AG04450 (cell line): ENCODE data around the gene CCDC169. TPM values are rescaled to one million over a fixed set of nuclear protein-coding genes. Genes with fewer than 3 reads are reported as not detected.

ENCODE experiments used
- CTCF ChIA-PET: fragments of 300-600, 350-600 bp; formaldehyde crosslinking; extraction: SDS; loops from one replicate; lab custom pipeline; 2022; ENCODE audit warnings: antibody characterized with exemption, inconsistent platforms; lab: Charles Lee
- POLR2A ChIA-PET: fragments of 350-600 bp; formaldehyde crosslinking; extraction: SDS; loops from one replicate; lab custom pipeline; 2021; ENCODE audit warnings: antibody characterized with exemption, inconsistent platforms; lab: Yijun Ruan, JAX
- DNase-seq: peaks from one replicate; pipeline ENCODE4 v3.0.0-alpha.2; 2011; ENCODE audit warnings: low read depth, low spot score
- H3K27ac ChIP-seq: one replicate; pipeline ENCODE4 v1.5.1; 2012; ENCODE audit warnings: low read depth, low read length, control low read depth
- H3K27me3 ChIP-seq: one replicate; pipeline ENCODE4 v1.6.0; 2012; ENCODE audit warnings: low read length; ENCODE audit not compliant: control insufficient read depth, insufficient read depth
- H3K4me3 ChIP-seq: 2 replicates; pipeline ENCODE4 v1.5.1; 2011; ENCODE audit warnings: mild to moderate bottlenecking, low read depth, low read length, control low read depth
- H3K9me3 ChIP-seq: 2 replicates; pipeline ENCODE4 v1.5.1; 2012; ENCODE audit warnings: low read length; ENCODE audit not compliant: control insufficient read depth, insufficient read depth
- polyA plus RNA-seq: library from polyadenylated mRNA; depleted of rRNA; stranded (reverse); fragments of >200 nt; gene quantifications from 2 replicates; pipeline ENCODE4 v1.2.3, GENCODE V29; 2011
- TF ChIP-seq, protein P1 (sequence below): IDR thresholded peaks from 2 replicates; pipeline ENCODE4 v1.5.1; 2011; ENCODE audit warnings: low read depth, low read length, control low read depth, inconsistent platforms

CCDC169 gene
- polyA plus RNA-seq, 1 experiment: 2.2 TPM

GRCh38 chr13:36211567-36211966 is 86.0 kb downstream of the CCDC169 start:
- Histone ChIP-seq H3K27me3 (no peaks in the 10 kb centered on the region), H3K9me3 (peaks cover 11% of the 10 kb centered on the region; the same call in 1 of the 2 replicates), H3K4me3 (no peak overlapping the region), H3K27ac (no peak overlapping the region)
- no peak for DNase-seq
- TF ChIP-seq, protein P1, sequence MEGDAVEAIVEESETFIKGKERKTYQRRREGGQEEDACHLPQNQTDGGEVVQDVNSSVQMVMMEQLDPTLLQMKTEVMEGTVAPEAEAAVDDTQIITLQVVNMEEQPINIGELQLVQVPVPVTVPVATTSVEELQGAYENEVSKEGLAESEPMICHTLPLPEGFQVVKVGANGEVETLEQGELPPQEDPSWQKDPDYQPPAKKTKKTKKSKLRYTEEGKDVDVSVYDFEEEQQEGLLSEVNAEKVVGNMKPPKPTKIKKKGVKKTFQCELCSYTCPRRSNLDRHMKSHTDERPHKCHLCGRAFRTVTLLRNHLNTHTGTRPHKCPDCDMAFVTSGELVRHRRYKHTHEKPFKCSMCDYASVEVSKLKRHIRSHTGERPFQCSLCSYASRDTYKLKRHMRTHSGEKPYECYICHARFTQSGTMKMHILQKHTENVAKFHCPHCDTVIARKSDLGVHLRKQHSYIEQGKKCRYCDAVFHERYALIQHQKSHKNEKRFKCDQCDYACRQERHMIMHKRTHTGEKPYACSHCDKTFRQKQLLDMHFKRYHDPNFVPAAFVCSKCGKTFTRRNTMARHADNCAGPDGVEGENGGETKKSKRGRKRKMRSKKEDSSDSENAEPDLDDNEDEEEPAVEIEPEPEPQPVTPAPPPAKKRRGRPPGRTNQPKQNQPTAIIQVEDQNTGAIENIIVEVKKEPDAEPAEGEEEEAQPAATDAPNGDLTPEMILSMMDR: no peak
- ChIA-PET CTCF (no interaction called here), POLR2A (no interaction called here)

DNA sequence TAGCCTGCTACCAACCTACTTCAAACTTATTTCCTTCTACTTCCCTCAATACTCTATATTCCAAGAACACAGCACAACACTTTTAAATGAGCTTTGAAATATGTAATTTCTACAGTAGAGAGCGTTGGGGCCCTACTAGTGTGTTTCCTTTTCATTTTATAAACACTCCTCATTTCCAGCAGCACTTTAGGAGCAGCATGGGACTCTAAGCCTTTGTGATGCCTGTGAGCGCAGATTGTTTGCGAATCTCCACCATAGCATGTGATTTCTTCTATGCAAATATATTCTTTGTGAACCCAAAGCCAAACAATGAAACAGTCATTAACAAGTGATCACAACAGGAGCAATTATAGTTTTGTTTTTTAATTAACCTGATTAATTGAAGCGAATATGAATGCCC is 86.9 kb downstream of the CCDC169 start:
- Histone ChIP-seq H3K4me3 (no peak overlapping the region), H3K9me3 (peaks cover 11% of the 10 kb centered on the region; the same call in 1 of the 2 replicates), H3K27ac (no peak overlapping the region), H3K27me3 (no peaks in the 10 kb centered on the region)
- TF ChIP-seq, protein P1: no peak
- no peak for DNase-seq
- ChIA-PET CTCF (no interaction called here), POLR2A (no interaction called here)

DNA sequence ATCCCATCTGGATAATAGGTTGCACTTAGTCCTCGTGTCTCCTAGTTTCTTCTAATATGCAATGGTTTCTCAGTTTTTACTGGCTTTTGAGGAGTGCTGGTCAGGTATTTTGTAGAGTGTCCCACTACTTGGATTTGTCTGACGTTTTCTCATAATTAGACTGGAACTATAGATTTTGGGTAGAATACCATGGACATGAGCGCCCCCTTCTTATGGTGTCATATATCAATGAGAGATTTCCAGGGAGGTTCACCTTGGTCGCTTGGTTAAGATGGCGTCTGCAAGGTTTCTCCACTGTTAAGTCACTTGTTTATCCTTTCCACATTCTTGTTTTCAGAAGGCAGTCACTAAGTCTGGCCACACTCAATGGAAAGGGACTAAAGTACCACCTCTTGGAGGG is 89.9 kb downstream of the CCDC169 start:
- H3K9me3 ChIP-seq: no peaks in the 10 kb centered on the region
- POLR2A ChIA-PET: no interaction called here
- CTCF ChIA-PET: no interaction called here
- no peak overlapping the region for H3K4me3 ChIP-seq
- DNase-seq: no peak
- H3K27ac ChIP-seq: no peak overlapping the region
- no peaks in the 10 kb centered on the region for H3K27me3 ChIP-seq
- TF ChIP-seq, protein P1: no peak

DNA sequence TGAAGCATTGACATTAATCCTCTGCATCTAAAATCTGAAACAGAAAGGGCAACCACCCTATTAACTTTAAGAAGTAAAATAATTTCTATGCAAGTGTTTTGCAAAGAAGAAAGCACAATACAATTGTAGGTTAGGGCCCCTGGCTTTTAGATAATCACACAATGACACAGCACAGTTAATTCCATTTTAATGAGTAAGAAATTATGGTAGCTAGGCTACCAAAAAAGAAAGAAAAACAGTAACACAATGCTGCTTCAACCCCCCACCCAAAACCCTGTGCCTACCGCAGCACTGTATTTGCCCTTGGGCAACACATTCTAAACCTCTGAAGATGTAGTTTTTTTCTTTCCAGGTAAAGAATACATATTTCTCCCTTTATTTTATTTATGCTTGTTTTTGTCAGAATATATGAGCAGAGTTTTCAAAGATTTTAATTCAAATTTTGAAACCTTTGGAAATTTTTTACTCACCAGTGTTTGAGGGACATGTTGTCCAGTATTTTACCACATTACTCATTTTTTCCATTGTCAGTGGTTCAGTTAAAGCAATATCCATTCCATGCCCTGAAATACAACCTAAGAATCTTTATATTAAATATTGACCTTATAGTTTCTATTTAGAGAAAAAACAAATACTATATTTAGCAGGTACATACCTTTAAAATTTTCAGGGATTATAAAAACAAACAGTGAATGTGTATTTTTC is 104.3 kb downstream of the CCDC169 start:
- Histone ChIP-seq H3K4me3 (no peak overlapping the region), H3K9me3 (no peaks in the 10 kb centered on the region), H3K27me3 (peaks cover 2% of the 10 kb centered on the region), H3K27ac (no peak overlapping the region)
- POLR2A ChIA-PET: no interaction called here
- CTCF ChIA-PET: interaction anchor here (0.8 kb wide), 1 partner anchor 24 kb away, joined by 9 read pairs; no protein-coding TSS in a partner anchor
- TF ChIP-seq, protein P1: no peak
- no peak for DNase-seq

GRCh38 chr13:36192166-36192565 is 105.4 kb downstream of the CCDC169 start:
- TF ChIP-seq, protein P1: no peak
- H3K27me3 ChIP-seq: peaks cover 2% of the 10 kb centered on the region
- no peaks in the 10 kb centered on the region for H3K9me3 ChIP-seq
- no peak for DNase-seq
- ChIA-PET CTCF (no interaction called here), POLR2A (no interaction called here)
- H3K27ac ChIP-seq: no peak overlapping the region
- H3K4me3 ChIP-seq: no peak overlapping the region
